GM11168 (cell line): ENCODE measurements around the gene ERGIC1.

Source experiments
- in situ Hi-C: fragments of 300-500 bp; cut with MboI; formaldehyde crosslinking; loops from one replicate; pipeline ENCODE4 v1.12.0; 2022; ENCODE audit warnings: low sequenced_read_pairs; ENCODE audit not compliant: unreplicated experiment

Gene ERGIC1

DNA sequence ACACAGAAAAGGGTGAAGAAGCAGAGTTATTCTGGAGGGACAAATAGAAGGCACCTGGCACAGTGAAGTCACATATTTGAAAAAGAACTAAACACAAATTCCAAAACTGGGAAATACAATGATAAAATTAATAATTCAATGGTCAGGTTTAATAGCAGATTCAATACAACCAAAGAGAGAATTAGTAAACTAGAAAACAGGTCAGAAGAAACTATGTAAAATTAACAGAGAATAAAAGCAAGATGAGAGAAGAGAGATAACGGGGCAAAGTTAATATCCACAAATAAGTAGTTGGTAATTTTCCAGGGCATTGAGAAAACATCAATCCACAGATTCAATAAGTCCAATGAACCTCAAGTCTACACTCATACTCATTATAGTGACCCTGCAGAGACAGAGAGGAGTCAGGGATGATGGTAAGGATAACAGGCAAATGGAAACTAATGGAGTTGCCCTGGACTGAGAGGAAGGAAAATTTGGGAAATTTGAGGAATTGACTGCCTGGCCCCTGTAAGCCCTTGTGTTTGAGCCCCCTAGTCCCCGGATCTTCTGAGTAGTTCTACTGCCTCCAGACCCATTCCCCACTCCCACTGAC, 8.3 kb upstream of the ERGIC1 start:
- in situ Hi-C loops = no loop called here

DNA sequence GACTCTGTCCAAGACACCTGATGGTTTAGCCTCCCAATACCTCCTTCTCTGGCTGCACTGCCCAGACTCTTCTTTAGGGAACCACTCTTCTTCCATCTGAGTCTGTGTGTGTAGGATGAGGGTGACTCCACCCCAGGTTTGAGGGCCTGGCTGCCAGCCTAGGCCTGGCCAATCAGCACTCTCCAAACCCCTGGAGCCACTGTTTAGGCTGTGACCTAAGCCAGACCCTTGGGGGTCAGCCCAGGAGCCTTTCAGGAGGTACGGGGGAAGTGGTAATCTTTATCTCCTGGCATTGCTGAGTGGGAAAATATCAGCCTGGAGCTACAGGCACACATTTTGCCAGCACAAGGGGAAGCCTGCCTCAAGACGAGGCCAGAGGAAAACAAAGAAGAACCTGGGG, 6.2 kb upstream of the ERGIC1 start:
- in situ Hi-C loops = no loop called here

DNA sequence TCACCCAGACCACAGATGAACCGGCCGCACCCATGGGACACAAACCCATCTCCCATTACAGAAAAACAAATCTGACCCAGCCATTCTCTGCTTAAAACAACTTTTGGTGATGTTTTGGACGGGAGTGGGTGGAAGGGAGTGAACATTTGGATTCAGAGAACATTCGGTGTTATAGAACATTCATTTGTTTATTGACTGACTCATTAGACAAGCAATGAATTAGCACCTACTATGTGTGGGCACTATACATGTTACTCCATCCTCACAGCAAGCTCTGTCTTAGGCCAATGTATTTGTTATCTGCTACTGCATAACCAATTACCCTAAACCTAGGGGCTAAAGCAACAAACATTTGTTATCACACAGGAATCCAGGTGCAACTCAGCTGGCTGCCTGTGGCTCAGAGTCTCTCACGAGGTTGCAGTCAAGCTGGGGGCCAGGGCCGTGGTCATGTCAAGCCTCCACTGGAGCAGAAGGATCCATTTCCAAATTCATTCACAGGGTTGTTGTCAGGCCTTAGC, 5.1 kb upstream of the ERGIC1 start:
- in situ Hi-C loops = no loop called here

DNA sequence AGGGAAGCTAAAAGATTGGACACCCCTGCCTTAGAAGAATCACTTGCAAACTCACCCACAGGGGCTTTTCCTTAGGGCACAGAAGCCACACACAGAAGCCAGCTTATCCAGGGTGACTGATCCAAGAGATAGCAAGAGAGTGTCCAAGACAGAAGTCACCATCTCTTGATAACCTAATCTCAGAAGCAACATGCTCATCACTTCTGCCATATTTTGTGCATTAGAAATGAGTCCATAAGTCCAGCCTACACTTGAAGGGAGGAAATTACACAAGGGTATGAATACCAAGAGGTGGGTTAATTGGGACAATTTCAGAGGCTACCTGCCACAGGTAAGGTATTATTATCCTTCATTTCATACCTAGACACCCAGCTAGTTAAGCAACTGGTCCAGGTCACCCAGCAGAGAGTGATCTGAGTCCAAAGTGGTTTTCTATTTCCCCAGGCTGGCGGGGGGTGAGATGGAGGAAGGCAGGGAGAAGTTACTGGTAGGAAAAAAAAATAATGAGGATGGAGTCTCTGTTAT, 3.7 kb upstream of the ERGIC1 start:
- in situ Hi-C loops = loop anchor here (10.0 kb wide), 1 partner anchor 56 kb away; the partner anchor contains the start of gene DUSP1

DNA sequence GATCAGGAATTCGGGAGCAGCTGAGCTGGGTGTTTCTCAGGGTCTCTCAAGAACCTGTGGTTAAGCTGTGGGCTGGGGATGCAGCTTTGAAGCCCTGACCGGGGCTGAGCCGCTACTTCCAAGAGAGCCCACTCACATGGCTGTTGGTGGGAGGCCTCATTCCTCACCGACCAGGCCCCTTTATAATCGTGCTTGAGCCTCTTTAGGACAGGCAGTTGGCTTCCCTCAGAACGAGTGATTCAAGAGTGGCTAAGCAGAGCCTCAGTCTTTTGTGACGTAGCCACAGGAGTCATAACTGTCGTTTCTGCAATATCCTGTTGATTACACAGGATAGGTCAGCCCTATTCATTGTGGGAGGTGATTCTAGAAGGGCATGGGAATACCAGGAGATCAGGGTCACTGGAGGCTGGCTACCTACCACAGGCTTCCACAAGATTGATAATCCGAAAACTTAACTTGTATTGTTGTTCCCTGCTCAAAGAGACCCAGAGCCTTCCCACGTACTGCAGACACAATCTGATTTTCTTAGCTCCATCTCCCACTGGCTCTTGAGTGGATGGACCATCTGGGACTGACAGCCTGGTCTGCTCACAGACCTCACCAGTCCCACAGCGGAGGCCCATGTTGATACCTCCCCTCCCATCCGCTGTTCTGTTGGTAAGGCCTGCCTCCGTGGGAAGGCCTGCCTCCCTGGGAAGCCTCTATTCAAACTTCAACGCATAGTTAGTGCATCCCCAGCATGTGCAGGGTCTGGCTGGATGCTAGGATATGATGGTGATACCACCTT, 3.0 kb upstream of the ERGIC1 start:
- in situ Hi-C loops = loop anchor here (10.0 kb wide), 1 partner anchor 56 kb away; the partner anchor contains the start of gene DUSP1

DNA sequence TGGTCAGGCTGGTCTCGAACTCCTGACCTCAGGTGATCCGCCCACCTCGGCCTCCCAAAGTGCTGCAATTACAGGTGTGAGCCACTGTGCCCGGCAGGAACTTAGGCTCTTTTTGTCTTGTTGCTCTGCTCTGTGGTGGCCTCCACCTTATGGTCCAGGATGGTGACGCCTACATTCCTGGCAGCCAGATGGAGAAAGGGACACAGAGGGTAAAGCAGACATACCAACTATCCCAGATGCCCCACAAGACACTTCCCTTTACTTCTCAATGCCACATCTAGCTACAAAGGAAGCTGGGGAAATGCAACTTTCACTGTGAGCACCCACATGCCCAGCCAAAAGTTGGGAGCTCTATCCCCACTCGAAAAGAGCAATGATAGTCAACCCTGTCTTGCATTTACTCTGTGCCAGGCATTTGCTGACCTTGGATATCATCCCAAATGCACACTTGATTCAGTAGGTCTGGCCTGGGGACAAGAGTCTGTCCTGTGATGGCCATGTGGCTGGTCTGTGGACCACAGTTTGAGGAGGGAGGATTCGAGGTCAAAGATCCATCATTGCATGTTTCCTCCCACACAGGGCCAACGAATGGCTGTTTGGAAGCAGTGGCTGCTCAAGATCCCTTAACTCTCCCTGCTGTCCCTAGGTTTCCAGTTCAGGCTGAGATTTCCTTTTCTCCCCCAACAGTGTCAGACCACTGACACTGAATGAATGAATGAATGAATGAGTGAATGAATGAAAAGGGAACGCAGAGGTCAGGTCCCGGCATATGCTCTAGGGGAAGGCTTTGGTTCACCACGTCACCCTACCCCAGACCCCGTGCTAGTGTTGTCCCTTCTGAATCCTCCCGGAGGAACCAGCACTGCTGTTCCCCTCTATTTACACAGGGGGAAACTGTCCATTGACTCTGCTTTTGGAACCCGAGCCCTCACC, 1.4 kb upstream of the ERGIC1 start:
- in situ Hi-C loops = loop anchor here (10.0 kb wide), 1 partner anchor 58 kb away; the partner anchor contains the start of gene DUSP1

DNA sequence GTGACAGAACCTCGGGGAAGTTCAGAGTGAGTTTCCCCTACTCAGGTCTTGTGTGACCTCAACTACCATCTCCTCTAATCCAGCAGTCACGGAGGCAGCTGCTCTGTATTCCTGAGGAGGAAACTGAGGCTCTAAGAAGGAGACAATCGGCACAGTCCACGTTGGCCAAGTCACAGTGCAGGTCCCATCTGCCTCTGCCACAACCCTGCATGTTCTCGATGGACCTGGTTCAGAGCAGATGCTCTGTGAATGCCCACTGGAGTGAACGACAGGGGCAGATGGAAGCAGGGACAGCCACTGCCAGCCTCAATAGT, 722 bp upstream of the ERGIC1 start:
- in situ Hi-C loops = loop anchor here (10.0 kb wide), 1 partner anchor 59 kb away; the partner anchor contains the start of gene DUSP1

DNA sequence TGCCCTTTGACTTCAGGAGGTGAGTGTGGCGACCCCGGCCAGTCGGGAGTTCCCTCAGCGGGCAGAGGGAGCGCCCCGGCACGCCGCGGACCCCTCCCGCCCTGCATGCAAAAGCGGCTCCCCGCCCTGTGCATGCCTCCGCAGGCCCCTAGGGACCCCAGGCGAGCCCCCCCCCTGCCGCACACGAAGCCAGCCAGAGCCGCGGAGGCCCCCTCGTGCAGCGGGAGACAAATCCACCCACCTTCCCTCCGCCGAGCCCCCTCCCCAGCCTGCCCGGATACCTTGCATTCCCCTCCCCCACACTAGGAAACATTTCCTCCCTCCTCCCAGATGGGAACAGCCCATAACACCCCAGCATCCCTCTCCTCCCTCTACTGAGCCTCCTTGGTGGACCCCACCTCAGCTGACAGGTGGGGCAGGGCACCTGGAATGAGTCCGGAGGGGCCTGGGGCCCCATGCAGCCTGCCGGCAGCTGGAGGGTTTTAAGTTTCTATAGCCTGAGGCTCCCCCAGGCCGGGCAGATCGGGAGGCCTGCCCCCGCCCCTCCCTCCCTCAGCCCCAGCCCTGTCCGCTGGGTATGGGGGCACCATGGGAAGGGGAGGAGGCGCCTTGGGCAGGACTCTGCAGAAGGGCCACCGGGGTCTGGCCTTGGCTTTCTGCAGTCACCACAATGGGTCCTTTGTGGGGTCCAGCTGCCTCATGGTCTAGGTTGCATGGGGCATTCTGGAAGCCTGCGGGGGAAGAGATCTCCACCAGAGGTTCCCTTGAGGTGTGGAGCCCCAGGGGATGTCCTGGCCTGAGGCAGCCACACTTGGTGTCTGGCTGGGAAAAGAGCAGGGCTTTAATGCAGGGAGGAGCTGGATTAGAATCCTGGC, 601 bp downstream of the ERGIC1 start:
- in situ Hi-C loops = loop anchor here (10.0 kb wide), 1 partner anchor 60 kb away; the partner anchor contains the start of gene DUSP1

DNA sequence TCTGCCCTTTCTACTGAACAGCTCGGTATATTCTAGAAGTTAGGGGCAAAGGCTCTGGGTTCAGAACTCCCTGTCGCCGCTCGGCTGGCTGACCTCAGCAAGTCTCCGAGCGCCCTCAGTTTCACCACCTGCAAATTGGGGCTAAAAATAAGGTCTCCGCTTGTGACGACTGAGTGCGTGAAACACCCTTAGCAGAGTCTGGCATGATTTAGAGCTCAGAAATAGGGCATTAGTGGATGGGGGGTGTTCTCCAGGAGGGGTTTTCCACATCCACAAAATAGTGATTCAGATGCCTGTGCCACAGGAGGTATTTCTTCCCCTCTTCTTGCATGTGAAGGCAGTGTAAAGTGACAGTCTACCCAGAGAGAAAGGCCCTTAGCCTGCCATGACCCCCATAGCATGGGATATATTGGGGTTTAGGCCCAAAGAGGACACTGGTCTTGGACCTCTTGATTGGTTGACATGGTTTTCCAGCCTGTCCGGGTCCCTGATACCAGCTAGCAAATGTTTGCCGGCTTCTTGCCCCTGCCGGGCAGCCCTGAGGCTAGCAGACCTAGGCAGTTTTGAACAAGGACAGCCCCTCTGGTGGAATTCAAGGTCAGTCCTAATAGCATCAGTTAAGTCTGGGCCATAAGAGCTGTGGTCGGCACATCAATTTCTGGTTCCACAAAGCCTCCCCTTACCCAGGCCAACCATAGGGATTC, 1.4 kb downstream of the ERGIC1 start:
- in situ Hi-C loops = loop anchor here (10.0 kb wide), 1 partner anchor 61 kb away; the partner anchor contains the start of gene DUSP1

DNA sequence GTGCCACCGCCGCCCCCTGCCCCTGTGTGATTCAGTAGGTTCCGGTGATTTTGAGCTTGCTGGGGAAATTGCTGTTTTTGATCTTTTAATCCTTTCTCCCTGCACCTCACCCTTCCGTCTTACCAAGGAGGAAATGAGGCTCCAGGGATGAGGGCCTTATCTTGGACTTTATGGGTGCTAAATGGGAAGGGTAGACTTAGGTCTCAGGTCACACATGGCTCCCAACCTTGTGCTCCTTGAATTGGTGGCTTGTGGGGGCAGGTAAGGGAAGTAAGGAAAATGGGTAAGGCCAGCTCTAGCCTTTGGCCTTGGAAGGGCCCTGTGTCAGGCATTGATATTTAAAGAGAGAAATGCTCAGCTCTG, 1.9 kb downstream of the ERGIC1 start:
- in situ Hi-C loops = loop anchor here (10.0 kb wide), 1 partner anchor 61 kb away; the partner anchor contains the start of gene DUSP1

DNA sequence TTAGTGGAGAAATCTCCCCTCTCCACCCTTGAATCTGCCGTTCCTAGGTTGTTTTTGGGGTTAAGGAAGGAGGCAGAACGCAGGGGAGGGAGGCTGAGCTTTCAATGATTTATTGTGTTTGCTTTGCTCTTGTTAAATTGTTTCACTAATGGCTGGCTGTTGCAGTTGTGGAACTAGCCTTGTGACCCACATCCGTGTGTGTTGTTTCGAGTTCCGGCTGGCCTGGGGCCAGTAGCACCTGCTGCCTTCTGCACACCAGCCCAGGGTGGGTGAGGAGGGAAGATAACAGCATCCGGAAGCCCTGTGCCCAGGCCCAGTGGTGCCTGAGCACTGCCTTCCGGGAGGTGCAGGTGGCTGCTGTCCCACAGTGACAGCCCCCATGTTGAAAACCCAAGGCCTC, 3.6 kb downstream of the ERGIC1 start:
- in situ Hi-C loops = loop anchor here (10.0 kb wide), 1 partner anchor 63 kb away; the partner anchor contains the start of gene DUSP1

DNA sequence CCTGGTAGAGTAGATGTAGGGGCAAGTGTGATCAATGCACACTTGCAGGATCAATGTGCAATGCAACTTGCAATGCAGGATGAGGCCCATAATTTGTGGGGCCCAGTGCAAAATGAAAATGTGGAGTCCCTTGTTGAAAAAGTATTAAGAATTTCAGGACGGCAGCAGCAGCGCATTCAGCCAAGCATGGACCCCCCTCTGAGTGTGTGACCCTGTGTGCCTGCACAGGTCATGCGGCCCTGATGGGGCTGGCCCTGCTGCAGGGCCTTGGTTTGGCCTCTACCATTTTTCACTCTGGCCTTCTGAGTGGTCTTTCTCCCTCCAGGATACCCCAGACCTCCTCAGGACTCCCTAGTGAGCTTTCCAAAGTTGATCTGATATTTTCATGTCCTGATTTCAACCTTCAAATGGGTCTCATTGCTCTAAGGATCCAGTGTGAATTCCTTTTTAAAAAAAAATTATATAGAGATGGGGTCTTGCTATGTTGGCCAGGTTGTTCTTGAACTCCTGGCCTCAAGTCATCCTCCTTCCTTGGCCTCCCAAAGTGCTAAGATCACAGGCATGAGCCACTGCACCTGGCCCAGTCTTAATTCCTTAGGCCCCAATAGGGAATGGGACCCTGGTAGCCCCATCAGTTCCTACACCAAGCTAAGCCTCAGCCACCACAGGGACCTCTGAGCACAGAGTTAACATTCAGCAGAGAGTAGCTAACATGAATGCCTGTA, 4.3 kb downstream of the ERGIC1 start:
- in situ Hi-C loops = loop anchor here (10.0 kb wide), 1 partner anchor 64 kb away; the partner anchor contains the start of gene DUSP1

DNA sequence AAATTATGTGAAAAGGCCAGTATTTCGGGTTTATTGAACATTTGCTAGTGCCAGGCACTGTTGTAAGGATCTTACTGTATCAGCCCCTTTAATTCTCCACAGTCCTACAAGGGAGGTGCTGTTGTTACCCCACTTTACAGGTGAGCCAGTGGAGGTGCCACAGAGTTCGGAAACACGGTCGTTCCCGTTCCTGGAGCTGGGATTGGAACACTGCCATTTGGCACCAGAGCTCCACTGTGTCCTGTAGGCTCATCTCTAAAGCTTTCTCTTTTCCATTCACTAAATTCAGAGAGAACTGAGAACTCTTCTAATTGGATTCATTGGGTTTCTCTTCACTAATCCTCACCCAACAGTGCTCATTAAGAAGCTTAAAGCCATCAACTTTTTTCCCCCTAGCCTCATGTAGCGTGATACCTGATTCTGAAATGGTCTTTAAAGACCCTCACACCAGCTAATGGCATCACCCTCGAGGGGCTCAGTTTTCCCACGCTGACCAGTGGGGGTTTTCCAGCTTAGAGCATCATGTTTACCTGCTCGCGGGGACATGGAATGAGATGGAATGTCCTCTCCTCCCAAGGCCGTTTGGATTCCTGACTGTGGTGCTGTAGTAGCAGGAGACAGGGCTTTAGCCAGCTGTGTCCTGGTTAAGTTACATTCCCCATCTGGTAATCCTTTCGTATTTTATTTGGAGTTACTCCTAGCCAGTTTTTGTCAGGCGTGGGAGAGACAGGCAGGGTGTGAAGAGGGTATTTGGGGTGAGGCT, 5.8 kb downstream of the ERGIC1 start:
- in situ Hi-C loops = loop anchor here (10.0 kb wide), 1 partner anchor 65 kb away; the partner anchor contains the start of gene DUSP1

DNA sequence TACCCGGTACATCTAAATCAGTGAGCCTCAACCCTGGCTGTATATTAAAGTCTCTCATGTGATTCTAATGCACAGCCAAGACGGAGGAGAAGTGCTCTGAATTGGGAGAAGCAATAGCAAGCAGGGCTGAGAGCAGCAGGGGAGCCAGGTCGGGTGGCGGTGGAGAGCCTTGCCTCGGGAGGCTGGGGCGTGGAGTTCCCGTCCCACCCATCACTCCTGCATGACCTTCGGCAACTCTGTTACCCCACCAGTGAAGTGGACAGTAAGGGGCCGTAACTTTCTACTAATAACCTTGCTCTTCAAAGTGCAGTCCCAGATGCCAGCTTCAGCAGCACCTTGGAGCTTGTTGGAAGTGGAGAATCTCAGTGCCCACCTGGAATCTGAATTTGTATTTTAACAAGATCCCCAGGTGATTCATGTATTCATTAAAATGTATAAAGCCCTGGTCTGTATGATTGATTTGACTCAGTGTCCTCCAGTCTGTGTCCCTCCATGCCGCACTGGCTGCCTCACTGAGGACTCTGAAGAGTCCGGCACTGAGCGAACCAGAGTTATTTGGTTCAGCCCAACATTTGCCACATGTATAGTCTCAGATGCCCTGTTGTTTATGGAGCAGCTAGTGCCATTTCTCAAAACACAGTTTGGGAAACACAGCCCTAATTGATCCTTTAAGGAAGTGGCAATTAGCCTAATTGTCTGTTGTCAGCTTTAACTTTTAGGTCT, 6.5 kb downstream of the ERGIC1 start:
- in situ Hi-C loops = no loop called here

DNA sequence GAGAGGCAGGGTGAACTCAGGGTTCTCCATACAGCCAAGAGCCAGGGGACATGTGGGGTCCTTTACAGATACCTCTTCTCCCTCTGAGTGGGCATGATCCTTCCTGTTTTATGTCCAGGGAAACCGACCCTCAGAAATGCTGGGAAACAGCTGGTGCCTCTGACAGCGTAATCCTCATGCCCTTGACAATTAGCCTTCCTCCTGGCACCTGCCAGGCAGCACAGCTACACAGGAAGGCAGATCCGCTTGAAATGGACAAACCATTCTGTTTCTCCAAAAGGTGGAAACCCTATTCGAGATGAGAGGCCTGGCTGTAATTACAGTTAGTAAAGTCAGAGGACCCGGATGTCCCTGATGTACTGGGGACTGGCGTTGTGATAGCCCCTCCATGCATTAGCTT, 7.2 kb downstream of the ERGIC1 start:
- in situ Hi-C loops = no loop called here

DNA sequence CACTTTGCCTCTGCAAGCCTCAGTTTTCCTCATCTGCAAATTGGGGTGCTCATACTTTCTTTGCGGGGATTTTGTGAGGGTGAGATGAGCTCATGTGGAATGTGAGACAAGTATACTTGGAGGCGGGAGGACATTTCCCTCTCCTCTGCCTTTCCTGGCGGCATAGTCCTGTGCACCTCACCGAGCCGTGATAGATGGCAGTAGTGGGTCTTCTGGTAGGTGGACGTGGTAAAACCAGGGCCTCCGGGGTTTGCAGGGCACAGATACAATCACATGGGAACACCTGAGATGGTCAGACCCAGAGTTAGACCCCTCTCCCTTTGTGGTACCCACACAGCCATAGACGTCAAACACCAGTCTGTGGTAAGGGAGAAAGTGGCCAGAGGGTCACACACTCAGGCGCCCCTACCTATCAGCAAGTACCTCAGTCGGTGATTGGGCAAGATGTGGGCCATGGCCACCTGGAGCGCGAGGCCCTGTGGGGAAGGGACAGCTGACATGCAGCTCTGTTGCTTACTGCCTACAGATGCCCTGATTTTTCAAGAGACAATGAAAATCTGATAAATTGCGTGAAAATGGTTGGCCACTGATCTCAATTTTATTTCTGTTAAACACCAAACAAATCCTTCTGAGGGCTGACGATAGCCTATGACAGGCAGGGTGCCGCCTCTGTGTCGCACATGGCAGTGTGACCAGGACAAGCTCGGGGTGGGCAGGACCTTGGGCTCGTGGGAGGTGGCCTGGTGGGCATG, 9.9 kb downstream of the ERGIC1 start:
- in situ Hi-C loops = no loop called here
